Measurements from ENCODE around the gene BCL11A.

BCL11A gene

GRCh38 chr2:60554074-60554645, 706 bp upstream of the BCL11A start:
- no peak overlapping the region for H3K27ac ChIP-seq
- TF ChIP-seq CTCF (conservative IDR thresholded peaks at IDR 0.05) (no peak), ZFX (IDR thresholded peaks at IDR 0.05) (no peak)

- no peak overlapping the region for H3K27ac ChIP-seq
- TF ChIP-seq CTCF (conservative IDR thresholded peaks at IDR 0.05) (no peak), ZFX (IDR thresholded peaks at IDR 0.05) (no peak)
Observed at GRCh38 chr2:60552851-60553494, 481 bp downstream of the BCL11A start.

GRCh38 chr2:60552078-60552850, 1.2 kb downstream of the BCL11A start:
- no peak overlapping the region for H3K27ac ChIP-seq
- TF ChIP-seq CTCF (conservative IDR thresholded peaks at IDR 0.05) (no peak), ZFX (IDR thresholded peaks at IDR 0.05) (no peak)

- TF ChIP-seq ZFX (IDR thresholded peaks at IDR 0.05), result no peak
- no peak for TF ChIP-seq CTCF (conservative IDR thresholded peaks at IDR 0.05)
- H3K27ac ChIP-seq, result no peak overlapping the region
Observed at GRCh38 chr2:60551240-60552077, 2.0 kb downstream of the BCL11A start.

- no peak overlapping the region for H3K27ac ChIP-seq
- TF ChIP-seq CTCF (conservative IDR thresholded peaks at IDR 0.05) (no peak), ZFX (IDR thresholded peaks at IDR 0.05) (no peak)
Observed at GRCh38 chr2:60550984-60551239, 2.5 kb downstream of the BCL11A start.

GRCh38 chr2:60550178-60550983, 3.1 kb downstream of the BCL11A start:
- no peak overlapping the region for H3K27ac ChIP-seq
- TF ChIP-seq CTCF (conservative IDR thresholded peaks at IDR 0.05) (peak; percentile 69), ZFX (IDR thresholded peaks at IDR 0.05) (no peak)

All from C4-2B (cell line).